ENCODE data around the gene CNOT6.
"Not testable (repeated sequence)": the region's sequence is repeated elsewhere in the genome, so short reads cannot be mapped to it uniquely, and the experiment has no call there.

The CNOT6 gene

DNA sequence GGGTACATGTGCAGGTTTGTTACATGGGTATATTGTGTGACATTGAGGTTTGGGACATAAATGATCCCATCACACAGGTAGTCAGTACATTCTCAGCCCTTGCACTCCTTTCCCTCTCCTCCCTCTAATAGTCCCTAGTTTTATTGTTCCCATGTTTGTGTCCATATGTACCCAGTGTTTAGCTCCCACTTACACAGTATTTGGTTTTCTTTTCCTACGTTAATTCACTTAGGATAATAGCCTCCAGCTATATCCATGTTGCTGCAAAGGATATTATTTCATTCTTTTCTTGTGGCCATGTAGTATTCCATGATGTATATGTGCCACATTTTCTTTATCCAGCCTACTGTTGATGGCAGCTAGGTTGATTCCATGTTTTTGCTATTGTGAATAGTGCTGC, 27.4 kb downstream of the CNOT6 start:
- peaks cover 68% of the 10 kb centered on the region for H3K4me1 Mint-ChIP-seq

DNA sequence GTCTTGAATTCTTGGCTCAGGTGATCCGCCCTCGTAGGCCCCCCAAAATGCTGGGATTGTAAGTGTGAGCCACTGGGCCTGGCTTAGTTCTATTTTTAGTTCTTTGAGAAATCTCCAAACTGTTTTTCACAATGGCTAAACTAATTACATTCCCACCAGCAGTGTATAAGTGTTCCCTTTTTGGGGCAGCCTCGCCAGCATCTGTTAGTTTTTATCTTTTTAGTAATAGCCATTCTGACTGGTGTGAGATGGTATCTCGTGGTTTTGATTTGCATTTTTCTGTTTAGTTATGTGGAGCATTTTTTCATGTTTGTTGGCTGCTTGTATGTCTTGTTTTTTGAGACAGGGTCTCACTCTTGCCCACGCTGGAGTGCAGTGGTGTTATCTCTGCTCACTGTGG, 28.2 kb downstream of the CNOT6 start:
- Mint-ChIP-seq H3K36me3 (peaks cover 5% of the 10 kb centered on the region), H3K9me3 (no peaks in the 10 kb centered on the region), H3K27ac (peak overlapping the region; percentile 32), H3K4me3 (no peak overlapping the region), H3K4me1 (peaks cover 68% of the 10 kb centered on the region)
- ATAC-seq (no peak), DNase-seq (ENCODE audit: low spot score in 2 of 2) (no peak)

More for the DNA sequence above, 27.4 kb downstream of the CNOT6 start:
- no peak overlapping the region for H3K27ac Mint-ChIP-seq
- H3K9me3 Mint-ChIP-seq: no peaks in the 10 kb centered on the region
- no peak for DNase-seq (ENCODE audit: low spot score in 2 of 2)
- ATAC-seq: no peak
- no peak overlapping the region for H3K4me3 Mint-ChIP-seq
- H3K36me3 Mint-ChIP-seq: peaks cover 9% of the 10 kb centered on the region

DNA sequence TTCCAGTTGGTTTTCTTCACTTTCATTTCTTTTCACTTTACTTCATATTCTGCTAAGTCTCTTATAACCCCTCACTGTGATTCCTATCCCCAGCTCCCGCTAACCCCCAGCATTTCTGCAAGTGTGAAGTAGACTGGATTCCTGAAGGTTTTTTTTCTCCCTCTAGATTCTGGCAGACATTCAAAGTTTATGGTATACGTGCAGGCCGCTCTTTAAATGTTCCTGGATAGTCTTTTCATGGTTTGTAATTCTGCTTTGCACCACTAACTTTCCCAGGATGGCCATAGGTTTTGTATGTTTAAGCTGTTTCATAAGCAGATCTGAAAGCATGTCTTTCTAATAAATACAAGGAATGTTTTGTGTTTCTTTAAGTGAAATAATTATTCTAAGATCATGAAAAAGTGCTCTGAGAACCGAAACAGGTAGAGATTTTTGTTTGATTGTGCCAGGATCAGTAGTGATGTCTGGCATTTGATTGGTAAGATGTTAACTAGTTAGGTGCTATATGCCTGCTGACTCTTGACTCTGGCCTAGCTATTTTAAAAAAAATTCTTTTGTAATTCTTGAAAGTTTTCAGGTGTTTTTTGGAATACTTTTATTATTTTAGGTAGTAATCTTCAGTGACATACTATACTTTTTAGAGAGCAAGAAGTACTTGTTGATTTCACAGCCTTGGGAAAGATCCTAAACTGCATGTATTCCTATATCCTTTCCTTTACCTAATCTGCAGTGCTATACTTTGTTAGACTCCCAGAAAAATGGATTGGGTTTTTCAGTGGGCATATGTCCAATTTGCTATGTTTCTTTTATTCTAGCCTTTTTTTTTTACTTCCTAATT, 29.7 kb downstream of the CNOT6 start:
- Mint-ChIP-seq H3K27ac (peak overlapping the region; percentile 20), H3K4me3 (no peak overlapping the region), H3K4me1 (peaks cover 58% of the 10 kb centered on the region), H3K9me3 (no peaks in the 10 kb centered on the region), H3K36me3 (peaks cover 2% of the 10 kb centered on the region)
- no peak for DNase-seq (ENCODE audit: low spot score in 2 of 2)
- no peak for ATAC-seq

- Mint-ChIP-seq H3K36me3 (peaks cover 18% of the 10 kb centered on the region), H3K4me1 (peaks cover 48% of the 10 kb centered on the region), H3K27ac (no peak overlapping the region), H3K4me3 (no peak overlapping the region), H3K9me3 (no peaks in the 10 kb centered on the region)
- no peak for DNase-seq (ENCODE audit: low spot score in 2 of 2)
- ATAC-seq: no peak
These were observed 31.2 kb downstream of the CNOT6 start for GRCh38 chr5:180525399-180525798.

DNA sequence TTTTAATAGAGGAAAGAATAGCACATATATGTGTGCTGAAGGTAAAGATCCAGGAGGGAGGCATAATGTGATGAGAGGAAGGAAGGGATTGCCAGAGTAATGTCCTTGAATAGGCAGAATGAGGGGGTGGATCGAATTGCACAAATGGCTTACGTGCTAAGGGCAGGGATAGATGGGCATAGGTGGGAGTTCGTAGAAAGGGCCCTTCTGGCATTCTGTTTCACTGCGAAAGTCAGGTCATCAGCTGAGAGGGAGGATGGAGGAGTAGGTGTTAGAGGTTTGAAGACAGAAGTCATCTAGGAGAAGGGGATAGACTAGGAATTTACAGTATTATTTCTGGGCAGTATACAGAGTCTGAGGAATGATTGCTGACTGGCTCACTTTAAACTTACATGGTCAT, 32.1 kb downstream of the CNOT6 start:
- Mint-ChIP-seq H3K27ac (no peak overlapping the region), H3K4me3 (no peak overlapping the region), H3K4me1 (peaks cover 42% of the 10 kb centered on the region), H3K9me3 (no peaks in the 10 kb centered on the region), H3K36me3 (peaks cover 25% of the 10 kb centered on the region)
- ATAC-seq (no peak), DNase-seq (ENCODE audit: low spot score in 2 of 2) (no peak)

DNA sequence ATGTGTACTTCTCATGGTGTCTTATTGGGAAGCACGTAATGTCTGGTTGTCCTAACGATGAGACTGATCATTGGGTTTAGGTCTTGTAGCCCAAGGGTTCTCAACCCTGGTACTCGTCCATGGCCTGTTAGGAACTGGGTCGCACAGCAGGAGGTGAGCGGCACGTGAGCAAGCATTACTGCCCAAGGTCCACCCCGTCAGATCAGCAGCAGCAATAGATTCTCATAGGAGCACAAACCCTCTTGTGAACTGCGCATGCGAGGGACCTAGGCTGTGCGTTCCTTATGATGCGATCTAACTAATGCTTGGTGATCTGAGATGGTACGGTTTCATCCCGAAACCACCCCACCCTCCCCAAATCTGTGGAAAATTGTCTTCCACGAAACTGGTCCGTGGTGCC, 33.5 kb downstream of the CNOT6 start:
- H3K4me3 Mint-ChIP-seq: no peak overlapping the region
- ATAC-seq: no peak
- no peak overlapping the region for H3K27ac Mint-ChIP-seq
- H3K36me3 Mint-ChIP-seq: peaks cover 38% of the 10 kb centered on the region
- H3K9me3 Mint-ChIP-seq: no peaks in the 10 kb centered on the region
- peaks cover 37% of the 10 kb centered on the region for H3K4me1 Mint-ChIP-seq
- DNase-seq (ENCODE audit: low spot score in 2 of 2): no peak

- H3K4me3 Mint-ChIP-seq; DNase-seq (ENCODE audit: low spot score in 2 of 2); H3K9me3 Mint-ChIP-seq; ATAC-seq; H3K27ac Mint-ChIP-seq: not testable (repeated sequence)
- H3K36me3 Mint-ChIP-seq: peaks cover 51% of the 10 kb centered on the region
- H3K4me1 Mint-ChIP-seq: peaks cover 21% of the 10 kb centered on the region
These were observed 36.9 kb downstream of the CNOT6 start for GRCh38 chr5:180531036-180531585.

- no peak overlapping the region for H3K4me3 Mint-ChIP-seq
- ATAC-seq (no peak), DNase-seq (ENCODE audit: low spot score in 2 of 2) (no peak)
- no peaks in the 10 kb centered on the region for H3K9me3 Mint-ChIP-seq
- peaks cover 17% of the 10 kb centered on the region for H3K4me1 Mint-ChIP-seq
- peaks cover 57% of the 10 kb centered on the region for H3K36me3 Mint-ChIP-seq
- peak overlapping the region; percentile 51 for H3K27ac Mint-ChIP-seq
These were observed 38.1 kb downstream of the CNOT6 start for GRCh38 chr5:180532268-180532667.

- Mint-ChIP-seq H3K9me3 (no peaks in the 10 kb centered on the region), H3K27ac (peak overlapping the region; percentile 12), H3K4me3 (no peak overlapping the region), H3K4me1 (peaks cover 17% of the 10 kb centered on the region), H3K36me3 (peaks cover 63% of the 10 kb centered on the region)
- DNase-seq (ENCODE audit: low spot score in 2 of 2) (no peak), ATAC-seq (no peak)
These were observed 39.7 kb downstream of the CNOT6 start for GRCh38 chr5:180533845-180534244.

DNA sequence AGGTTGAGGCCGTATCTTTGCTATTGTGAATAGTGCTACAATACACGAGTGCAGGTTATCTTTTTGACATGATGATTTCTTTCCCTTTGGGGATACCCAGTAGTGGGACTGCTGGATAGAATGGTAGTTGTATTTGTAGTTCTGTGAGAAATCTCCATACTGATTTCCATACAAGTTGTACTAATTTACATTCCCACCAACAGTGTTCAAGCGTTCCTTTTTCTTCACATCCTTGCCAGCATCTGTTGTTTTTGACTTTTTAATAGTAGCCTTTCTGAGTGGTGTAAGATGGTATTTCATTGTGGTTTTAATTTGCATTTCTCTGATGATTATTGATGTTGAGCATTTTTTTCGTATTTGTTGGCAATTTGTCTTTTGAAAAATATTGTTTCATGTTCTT, 41.4 kb downstream of the CNOT6 start:
- Mint-ChIP-seq H3K4me3 (no peak overlapping the region), H3K4me1 (peaks cover 23% of the 10 kb centered on the region), H3K36me3 (peaks cover 62% of the 10 kb centered on the region), H3K27ac (no peak overlapping the region), H3K9me3 (no peaks in the 10 kb centered on the region)
- no peak for DNase-seq (ENCODE audit: low spot score in 2 of 2)
- ATAC-seq: no peak

DNA sequence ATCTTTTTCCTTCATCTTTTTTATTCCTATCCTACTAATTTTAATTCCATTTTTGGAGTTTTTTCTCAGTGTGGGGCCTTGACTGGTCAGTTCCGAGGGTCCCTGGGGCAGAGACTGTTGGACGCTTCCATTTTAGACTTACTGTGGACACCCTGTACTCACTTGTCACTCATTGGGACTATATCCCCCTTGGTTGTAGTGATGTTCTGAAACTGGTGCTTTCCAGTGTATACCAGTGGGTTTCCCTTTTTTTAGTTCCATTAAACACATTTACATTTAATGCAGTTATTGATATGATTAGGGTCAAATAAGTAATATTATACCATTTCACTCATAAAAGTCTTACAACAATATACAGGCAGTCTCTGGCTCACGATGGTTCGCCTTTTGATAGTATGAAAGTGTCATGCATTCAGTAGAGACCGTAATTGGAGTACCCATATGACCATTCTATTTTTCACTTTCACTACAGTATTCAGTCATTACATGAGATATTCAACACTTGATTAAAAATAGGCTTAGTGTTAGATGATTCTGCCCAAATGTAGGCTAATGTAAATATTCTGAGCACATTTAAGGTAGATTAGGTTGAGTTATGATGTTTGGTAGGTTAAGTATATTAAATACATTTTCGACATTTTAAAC, 46.0 kb downstream of the CNOT6 start:
- Mint-ChIP-seq H3K36me3 (peaks cover 80% of the 10 kb centered on the region), H3K9me3 (no peaks in the 10 kb centered on the region), H3K4me3 (no peak overlapping the region), H3K4me1 (peaks cover 7% of the 10 kb centered on the region), H3K27ac (no peak overlapping the region)
- ATAC-seq (peak; percentile 97), DNase-seq (ENCODE audit: low spot score in 2 of 2) (no peak)

GRCh38 chr5:180541710-180542109, 47.5 kb downstream of the CNOT6 start:
- ATAC-seq (no peak), DNase-seq (ENCODE audit: low spot score in 2 of 2) (no peak)
- Mint-ChIP-seq H3K36me3 (peaks cover 83% of the 10 kb centered on the region), H3K4me1 (peaks cover 18% of the 10 kb centered on the region), H3K27ac (no peak overlapping the region), H3K9me3 (no peaks in the 10 kb centered on the region), H3K4me3 (no peak overlapping the region)

GRCh38 chr5:180545248-180545647, 51.1 kb downstream of the CNOT6 start:
- H3K4me1 Mint-ChIP-seq: peaks cover 18% of the 10 kb centered on the region
- no peak for DNase-seq (ENCODE audit: low spot score in 2 of 2)
- no peak overlapping the region for H3K4me3 Mint-ChIP-seq
- no peaks in the 10 kb centered on the region for H3K9me3 Mint-ChIP-seq
- no peak overlapping the region for H3K27ac Mint-ChIP-seq
- peaks cover 89% of the 10 kb centered on the region for H3K36me3 Mint-ChIP-seq
- no peak for ATAC-seq

DNA sequence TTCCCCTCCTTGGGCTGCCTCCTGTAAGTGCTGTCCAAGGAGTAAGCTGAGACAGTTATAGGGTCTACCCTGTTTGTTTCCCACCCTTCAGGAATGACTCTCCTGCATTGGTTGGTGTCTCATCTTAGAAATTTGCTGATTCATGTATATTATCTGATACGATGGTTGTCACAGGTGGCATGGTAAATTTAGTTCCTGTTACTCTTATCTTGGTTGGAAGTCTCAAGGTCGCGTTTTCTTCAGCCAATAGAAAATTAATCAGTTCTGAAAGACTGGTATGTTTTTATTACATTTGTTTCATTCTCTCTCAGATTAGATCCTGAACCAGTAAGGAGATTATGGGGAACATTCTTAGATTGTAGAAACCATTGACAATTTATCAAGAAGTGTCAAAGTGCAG, 54.4 kb downstream of the CNOT6 start:
- ATAC-seq (no peak), DNase-seq (ENCODE audit: low spot score in 2 of 2) (no peak)
- Mint-ChIP-seq H3K9me3 (no peaks in the 10 kb centered on the region), H3K4me1 (peaks cover 18% of the 10 kb centered on the region), H3K27ac (peak overlapping the region; percentile 75), H3K36me3 (peaks cover 91% of the 10 kb centered on the region), H3K4me3 (no peak overlapping the region)

GRCh38 chr5:180553530-180553929, 59.4 kb downstream of the CNOT6 start:
- Mint-ChIP-seq H3K9me3 (no peaks in the 10 kb centered on the region), H3K36me3 (peaks cover 77% of the 10 kb centered on the region), H3K4me3 (no peak overlapping the region), H3K4me1 (peaks cover 16% of the 10 kb centered on the region), H3K27ac (no peak overlapping the region)
- DNase-seq (ENCODE audit: low spot score in 2 of 2): no peak
- no peak for ATAC-seq
